Keratinocyte (primary cell): ENCODE data around the gene IFT43.

Experiments used
- EZH2 ChIP-seq: IDR thresholded peaks from one replicate; pipeline ENCODE4 v1.6.1; 2012; ENCODE audit warnings: inconsistent platforms, mild to moderate bottlenecking, low read length, moderate library complexity
- TF ChIP-seq, protein P1 (sequence below), 3 experiments: IDR thresholded peaks in 1 of 3; conservative IDR thresholded peaks in 1 of 3; optimal IDR thresholded peaks in 1 of 3; 2 replicates in 2 of 3; 3 replicates in 1 of 3; pipeline versions ENCODE3 to v1.5.1; 2011; ENCODE audit warnings: low read length in 3 of 3, mild to moderate bottlenecking in 3 of 3, moderate library complexity in 2 of 3, control low read depth in 1 of 3, inconsistent platforms in 1 of 3; ENCODE audit not compliant: insufficient read depth in 2 of 3; ENCODE audit errors: extremely low read depth in 1 of 3

DNA sequence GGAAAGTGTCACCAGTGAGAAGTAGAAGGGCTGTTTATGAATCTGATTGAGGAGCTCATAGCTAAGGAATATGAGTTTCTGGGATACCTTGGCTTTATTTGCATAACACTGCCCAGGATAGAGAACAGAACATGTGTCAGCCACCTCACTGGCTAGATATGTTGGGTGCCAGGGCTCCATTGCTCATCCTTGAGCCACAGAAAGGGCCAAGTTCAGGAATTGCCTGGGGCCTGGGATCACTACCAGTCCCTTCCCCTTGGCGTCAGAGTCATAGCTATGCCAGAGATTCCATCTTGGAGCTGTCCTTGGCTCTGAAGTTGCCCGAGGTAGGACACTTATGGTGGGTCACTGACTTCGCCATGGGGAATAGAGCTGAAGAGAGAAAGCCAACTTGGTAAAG is 49.0 kb downstream of the IFT43 start:
- TF ChIP-seq EZH2, result no peak
- TF ChIP-seq, protein P1, sequence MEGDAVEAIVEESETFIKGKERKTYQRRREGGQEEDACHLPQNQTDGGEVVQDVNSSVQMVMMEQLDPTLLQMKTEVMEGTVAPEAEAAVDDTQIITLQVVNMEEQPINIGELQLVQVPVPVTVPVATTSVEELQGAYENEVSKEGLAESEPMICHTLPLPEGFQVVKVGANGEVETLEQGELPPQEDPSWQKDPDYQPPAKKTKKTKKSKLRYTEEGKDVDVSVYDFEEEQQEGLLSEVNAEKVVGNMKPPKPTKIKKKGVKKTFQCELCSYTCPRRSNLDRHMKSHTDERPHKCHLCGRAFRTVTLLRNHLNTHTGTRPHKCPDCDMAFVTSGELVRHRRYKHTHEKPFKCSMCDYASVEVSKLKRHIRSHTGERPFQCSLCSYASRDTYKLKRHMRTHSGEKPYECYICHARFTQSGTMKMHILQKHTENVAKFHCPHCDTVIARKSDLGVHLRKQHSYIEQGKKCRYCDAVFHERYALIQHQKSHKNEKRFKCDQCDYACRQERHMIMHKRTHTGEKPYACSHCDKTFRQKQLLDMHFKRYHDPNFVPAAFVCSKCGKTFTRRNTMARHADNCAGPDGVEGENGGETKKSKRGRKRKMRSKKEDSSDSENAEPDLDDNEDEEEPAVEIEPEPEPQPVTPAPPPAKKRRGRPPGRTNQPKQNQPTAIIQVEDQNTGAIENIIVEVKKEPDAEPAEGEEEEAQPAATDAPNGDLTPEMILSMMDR (optimal IDR thresholded peaks at IDR 0.05 in 1 of 3, IDR thresholded peaks at IDR 0.05 in 1 of 3, conservative IDR thresholded peaks at IDR 0.05 in 1 of 3; ENCODE audit: extremely low read depth in 1 of 3, insufficient read depth in 2 of 3, low read length in 3 of 3), result no peak
